Activated CD8-positive, alpha-beta T cell treated with anti-CD3 and anti-CD28 coated beads for 36 hours (primary cell): ENCODE results near the gene FBXO17. TPM values are rescaled to one million over a fixed set of nuclear protein-coding genes. Genes with fewer than 3 reads are reported as not detected.

Experiments used
- ATAC-seq: fragments of 200-7000 bp; cut with Tn5 transposase; one replicate; pipeline ENCODE4 v1.10.0; 2021; ENCODE audit warnings: mild to moderate bottlenecking, moderate library complexity
- CTCF ChIA-PET: fragments of 350-600 bp; sonication (Branson Sonifier 250); formaldehyde crosslinking; loops from one replicate; lab custom pipeline; 2021; ENCODE audit warnings: antibody characterized with exemption; lab: Charles Lee
- POLR2A ChIA-PET: fragments of 350-600 bp; sonication (Branson Sonifier 250); formaldehyde crosslinking; loops from one replicate; lab custom pipeline; 2021; ENCODE audit warnings: antibody characterized with exemption; lab: Charles Lee
- DNase-seq: peaks from one replicate; pipeline ENCODE4 v3.0.0-alpha.2; 2020
- H3K27ac Mint-ChIP-seq: one replicate; pipeline ENCODE4 v1.8.0; 2021; ENCODE audit warnings: mild to moderate bottlenecking, mixed read lengths
- H3K27me3 Mint-ChIP-seq: one replicate; pipeline ENCODE4 v1.8.0; 2021; ENCODE audit warnings: mixed read lengths
- H3K36me3 Mint-ChIP-seq: one replicate; pipeline ENCODE4 v1.8.0; 2021; ENCODE audit warnings: low read depth, mixed read lengths
- H3K4me1 Mint-ChIP-seq: one replicate; pipeline ENCODE4 v1.8.0; 2021; ENCODE audit warnings: low read depth, mixed read lengths
- H3K4me3 Mint-ChIP-seq: one replicate; pipeline ENCODE4 v1.8.0; 2021; ENCODE audit warnings: mild to moderate bottlenecking, moderate library complexity, mixed read lengths
- H3K9me3 Mint-ChIP-seq: one replicate; pipeline ENCODE4 v1.8.0; 2021; ENCODE audit warnings: mixed read lengths
- CTCF ChIP-seq: fragments of 200-600 bp; IDR thresholded peaks from one replicate; pipeline ENCODE4 v1.8.0; 2022; ENCODE audit warnings: antibody characterized with exemption, mild to moderate bottlenecking
- intact Hi-C: fragments of 100-400 bp; cut with micrococcal nuclease; formaldehyde crosslinking; loops from one replicate; pipeline ENCODE4 v1.10.0; 2022
- total RNA-seq, 2 experiments: library from RNA; stranded (reverse); gene quantifications; one replicate each; pipeline ENCODE4 v1.2.3, GENCODE V29; 2021

The FBXO17 gene
- total RNA-seq, 2 experiments from 2014 or later, result not detected

- DNase-seq (peak; percentile 56), ATAC-seq (no peak)
- H3K4me1 Mint-ChIP-seq, result peaks cover 11% of the 10 kb centered on the region
- H3K9me3 Mint-ChIP-seq, result no peaks in the 10 kb centered on the region
- TF ChIP-seq CTCF, result peak; percentile 57
- ChIA-PET CTCF (interaction anchor here (0.9 to 1.7 kb wide), 9 partner anchors 8 to 183 kb away, joined by 3 to 5 read pairs (median 4); partner anchors contain the start of genes MRPS12 and SARS2), POLR2A (no interaction called here)
- no peak overlapping the region for H3K27ac Mint-ChIP-seq
- intact Hi-C loops, result no loop called here
- no peaks in the 10 kb centered on the region for H3K36me3 Mint-ChIP-seq
- H3K4me3 Mint-ChIP-seq, result no peak overlapping the region
- peaks cover 25% of the 10 kb centered on the region for H3K27me3 Mint-ChIP-seq
Measured at GRCh38 chr19:38952395-38953165, 23.0 kb downstream of the FBXO17 start.

- H3K4me3 Mint-ChIP-seq, result no peak overlapping the region
- ChIA-PET POLR2A (interaction anchor here (1.2 kb wide), 1 partner anchor 11 kb away, joined by 3 read pairs; no protein-coding TSS in a partner anchor), CTCF (interaction anchor here (0.8 to 1.6 kb wide), 3 partner anchors 9 to 316 kb away, joined by 3 to 4 read pairs (median 3); no protein-coding TSS in a partner anchor)
- no peaks in the 10 kb centered on the region for H3K36me3 Mint-ChIP-seq
- intact Hi-C loops, result no loop called here
- no peaks in the 10 kb centered on the region for H3K9me3 Mint-ChIP-seq
- no peak for ATAC-seq
- H3K27me3 Mint-ChIP-seq, result peaks cover 25% of the 10 kb centered on the region
- no peak for TF ChIP-seq CTCF
- no peak overlapping the region for H3K27ac Mint-ChIP-seq
- peaks cover 11% of the 10 kb centered on the region for H3K4me1 Mint-ChIP-seq
- DNase-seq, result no peak
Measured at GRCh38 chr19:38951187-38951586, 24.4 kb downstream of the FBXO17 start.

GRCh38 chr19:38949580-38950367 lies 25.8 kb downstream of the FBXO17 start:
- ChIA-PET POLR2A (no interaction called here), CTCF (interaction anchor here (1.0 kb wide), 1 partner anchor 19 kb away, joined by 3 read pairs; the partner anchor contains the start of genes MRPS12 and SARS2)
- H3K4me1 Mint-ChIP-seq, result peaks cover 11% of the 10 kb centered on the region
- H3K4me3 Mint-ChIP-seq, result peak overlapping the region; percentile 50
- intact Hi-C loops, result no loop called here
- H3K27ac Mint-ChIP-seq, result no peak overlapping the region
- no peaks in the 10 kb centered on the region for H3K9me3 Mint-ChIP-seq
- peaks cover 25% of the 10 kb centered on the region for H3K27me3 Mint-ChIP-seq
- no peaks in the 10 kb centered on the region for H3K36me3 Mint-ChIP-seq
- ATAC-seq (peak; percentile 95), DNase-seq (peak; percentile 93)
- no peak for TF ChIP-seq CTCF

- DNase-seq (no peak), ATAC-seq (no peak)
- intact Hi-C loops, result no loop called here
- H3K9me3 Mint-ChIP-seq, result no peaks in the 10 kb centered on the region
- no peaks in the 10 kb centered on the region for H3K36me3 Mint-ChIP-seq
- POLR2A ChIA-PET, result interaction anchor here (0.6 kb wide), 2 partner anchors 512 to 1199 kb away, joined by 3 to 5 read pairs; no protein-coding TSS in a partner anchor
- TF ChIP-seq CTCF, result no peak
- no peak overlapping the region for H3K27ac Mint-ChIP-seq
- CTCF ChIA-PET, result no interaction called here
- peaks cover 9% of the 10 kb centered on the region for H3K27me3 Mint-ChIP-seq
- H3K4me3 Mint-ChIP-seq, result no peak overlapping the region
- H3K4me1 Mint-ChIP-seq, result peaks cover 8% of the 10 kb centered on the region
Measured at GRCh38 chr19:38946229-38947010, 29.1 kb downstream of the FBXO17 start.
